Vagina (tissue), 2 donors: ENCODE data around the gene ATP5MC2.

Source experiments
- POLR2A ChIP-seq, 2 donors: fragments of 450-650 bp; IDR thresholded peaks; one replicate each; pipeline ENCODE4 v1.6.1; 2017; ENCODE audit warnings: antibody characterized with exemption in 2 of 2, mild to moderate bottlenecking in 2 of 2, moderate library complexity in 2 of 2
- POLR2AphosphoS5 ChIP-seq, 2 donors: sonication (generic); formaldehyde crosslinking; IDR thresholded peaks; one replicate each; pipeline ENCODE4 v1.9.0; 2017; ENCODE audit warnings: antibody characterized with exemption in 2 of 2, mild to moderate bottlenecking in 2 of 2, low read depth in 1 of 2; ENCODE audit not compliant: insufficient read depth in 1 of 2
- TF ChIP-seq, protein P1 (sequence below), 3 experiments: fragments of 450-650 bp in 2 of 3; fragments of 200-600 bp in 1 of 3; sonication (generic) in 1 of 3; IDR thresholded peaks; one replicate each; pipeline ENCODE4 v1.5.1; 2017 to 2019; ENCODE audit warnings: antibody characterized with exemption in 3 of 3, mild to moderate bottlenecking in 2 of 3, moderate library complexity in 2 of 3

DNA sequence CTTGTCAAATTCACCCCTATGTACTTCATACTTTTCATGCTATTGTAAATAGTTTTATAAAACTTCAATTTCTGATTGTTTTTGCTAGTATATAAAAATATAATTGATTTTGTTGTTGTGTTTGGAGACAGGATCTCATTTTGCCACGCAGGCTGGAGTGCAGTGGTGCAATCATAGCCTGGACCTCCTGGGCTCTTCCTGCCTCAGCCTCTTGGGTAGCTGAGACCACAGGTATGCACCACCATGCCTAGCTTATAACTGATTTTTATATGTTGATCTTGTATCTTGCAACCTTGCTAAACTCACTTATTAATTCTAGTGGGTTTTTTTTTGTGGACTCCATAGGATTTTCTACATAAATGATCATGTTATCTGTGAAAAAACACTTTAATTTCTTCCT, 23.5 kb downstream of the ATP5MC2 start:
- TF ChIP-seq, protein P1, sequence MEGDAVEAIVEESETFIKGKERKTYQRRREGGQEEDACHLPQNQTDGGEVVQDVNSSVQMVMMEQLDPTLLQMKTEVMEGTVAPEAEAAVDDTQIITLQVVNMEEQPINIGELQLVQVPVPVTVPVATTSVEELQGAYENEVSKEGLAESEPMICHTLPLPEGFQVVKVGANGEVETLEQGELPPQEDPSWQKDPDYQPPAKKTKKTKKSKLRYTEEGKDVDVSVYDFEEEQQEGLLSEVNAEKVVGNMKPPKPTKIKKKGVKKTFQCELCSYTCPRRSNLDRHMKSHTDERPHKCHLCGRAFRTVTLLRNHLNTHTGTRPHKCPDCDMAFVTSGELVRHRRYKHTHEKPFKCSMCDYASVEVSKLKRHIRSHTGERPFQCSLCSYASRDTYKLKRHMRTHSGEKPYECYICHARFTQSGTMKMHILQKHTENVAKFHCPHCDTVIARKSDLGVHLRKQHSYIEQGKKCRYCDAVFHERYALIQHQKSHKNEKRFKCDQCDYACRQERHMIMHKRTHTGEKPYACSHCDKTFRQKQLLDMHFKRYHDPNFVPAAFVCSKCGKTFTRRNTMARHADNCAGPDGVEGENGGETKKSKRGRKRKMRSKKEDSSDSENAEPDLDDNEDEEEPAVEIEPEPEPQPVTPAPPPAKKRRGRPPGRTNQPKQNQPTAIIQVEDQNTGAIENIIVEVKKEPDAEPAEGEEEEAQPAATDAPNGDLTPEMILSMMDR (IDR thresholded peaks at IDR 0.05), result no peak
- no peak for TF ChIP-seq POLR2A (IDR thresholded peaks at IDR 0.05)
- TF ChIP-seq POLR2AphosphoS5 (IDR thresholded peaks at IDR 0.05; ENCODE audit: insufficient read depth in 1 of 2, low read depth in 1 of 2), result no peak
